ENCODE data around the gene CREB3L2.

- TF ChIP-seq CTCF (IDR thresholded peaks at IDR 0.05) = no peak
- no peak for TF ChIP-seq ZFX (IDR thresholded peaks at IDR 0.05; ENCODE audit: borderline replicate concordance)
Observed at GRCh38 chr7:137942484-137943115, 59.3 kb downstream of the CREB3L2 start.
